DMS153 (cell line): ENCODE data around the gene PROK1.
"Not testable (repeated sequence)": the region's sequence is repeated elsewhere in the genome, so short reads cannot be mapped to it uniquely, and the experiment has no call there.

ENCODE experiments used
- DNase-seq: peaks from one replicate; lab custom pipeline; 2025; lab: John Stamatoyannopoulos, UW

Gene PROK1

GRCh38 chr1:110433803-110434202, 17.1 kb upstream of the PROK1 start:
- DNase-seq, result no peak

GRCh38 chr1:110434946-110435345, 16.0 kb upstream of the PROK1 start:
- no peak for DNase-seq

GRCh38 chr1:110436635-110437034, 14.3 kb upstream of the PROK1 start:
- DNase-seq, result no peak

- not testable (repeated sequence) for DNase-seq
These were observed 13.2 kb upstream of the PROK1 start for GRCh38 chr1:110437645-110438299.

GRCh38 chr1:110438893-110439292, 12.1 kb upstream of the PROK1 start:
- DNase-seq, result no peak

GRCh38 chr1:110439873-110440272, 11.1 kb upstream of the PROK1 start:
- not testable (repeated sequence) for DNase-seq

GRCh38 chr1:110440877-110441276, 10.1 kb upstream of the PROK1 start:
- no peak for DNase-seq

GRCh38 chr1:110441888-110442287, 9.1 kb upstream of the PROK1 start:
- no peak for DNase-seq

GRCh38 chr1:110443451-110443850, 7.5 kb upstream of the PROK1 start:
- no peak for DNase-seq

- no peak for DNase-seq
These were observed 6.4 kb upstream of the PROK1 start for GRCh38 chr1:110444561-110444960.

GRCh38 chr1:110449661-110450651, 993 bp upstream of the PROK1 start:
- no peak for DNase-seq

GRCh38 chr1:110452330-110452729, 1.4 kb downstream of the PROK1 start:
- DNase-seq, result no peak

GRCh38 chr1:110453829-110454228, 2.9 kb downstream of the PROK1 start:
- DNase-seq, result no peak

GRCh38 chr1:110454328-110454727, 3.4 kb downstream of the PROK1 start:
- DNase-seq, result no peak

GRCh38 chr1:110455151-110455550, 4.2 kb downstream of the PROK1 start:
- DNase-seq, result no peak

GRCh38 chr1:110457206-110457605, 6.3 kb downstream of the PROK1 start:
- no peak for DNase-seq

GRCh38 chr1:110460253-110461220, 9.6 kb downstream of the PROK1 start:
- peak; percentile 43 for DNase-seq

GRCh38 chr1:110462093-110462492, 11.1 kb downstream of the PROK1 start:
- DNase-seq, result no peak

GRCh38 chr1:110462964-110463363, 12.0 kb downstream of the PROK1 start:
- DNase-seq, result no peak

GRCh38 chr1:110463725-110464124, 12.8 kb downstream of the PROK1 start:
- DNase-seq, result no peak

GRCh38 chr1:110464340-110464739, 13.4 kb downstream of the PROK1 start:
- no peak for DNase-seq
